ENCODE results near the gene HNRNPF.

The HNRNPF gene

GRCh38 chr10:43351301-43351700 is 57.7 kb downstream of the HNRNPF start:
- no peak for DNase-seq (ENCODE audit: low spot score)
- in situ Hi-C loops (cut with MboI; ENCODE audit: low sequenced_read_pairs, unreplicated experiment), result no loop called here
- no peak for TF ChIP-seq CTCF (IDR thresholded peaks at IDR 0.05; ENCODE audit: borderline replicate concordance, control extremely low read depth, extremely low read depth, insufficient read depth, missing control alignments)

DNA sequence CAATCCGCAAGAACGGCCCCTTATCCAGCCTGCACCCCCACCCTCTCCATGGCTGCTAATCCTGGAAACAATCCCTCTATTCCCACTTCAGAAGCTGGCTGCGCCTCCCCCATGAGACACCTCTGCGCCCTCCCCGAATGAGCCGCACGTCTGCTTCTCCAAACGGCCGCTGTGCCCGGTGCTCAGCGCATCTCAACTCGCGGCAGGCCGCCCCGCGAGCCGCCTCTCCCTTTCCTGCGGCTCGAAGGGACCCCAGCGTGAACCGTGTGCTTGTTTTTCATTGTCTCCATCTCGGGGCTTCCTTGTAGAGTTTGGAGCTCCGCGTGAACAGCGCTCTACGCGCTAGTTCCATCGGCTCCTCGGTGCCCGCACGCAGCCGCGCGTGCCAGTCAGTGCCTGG is 58.3 kb downstream of the HNRNPF start:
- in situ Hi-C loops (cut with MboI; ENCODE audit: low sequenced_read_pairs, unreplicated experiment), result no loop called here
- DNase-seq (ENCODE audit: low spot score), result no peak
- TF ChIP-seq CTCF (IDR thresholded peaks at IDR 0.05; ENCODE audit: borderline replicate concordance, control extremely low read depth, extremely low read depth, insufficient read depth, missing control alignments), result no peak

GRCh38 chr10:43350156-43350555 is 58.8 kb downstream of the HNRNPF start:
- no peak for TF ChIP-seq CTCF (IDR thresholded peaks at IDR 0.05; ENCODE audit: borderline replicate concordance, control extremely low read depth, extremely low read depth, insufficient read depth, missing control alignments)
- in situ Hi-C loops (cut with MboI; ENCODE audit: low sequenced_read_pairs, unreplicated experiment), result no loop called here
- DNase-seq (ENCODE audit: low spot score), result no peak

- in situ Hi-C loops (cut with MboI; ENCODE audit: low sequenced_read_pairs, unreplicated experiment), result no loop called here
- peak; percentile 97 for TF ChIP-seq CTCF (IDR thresholded peaks at IDR 0.05; ENCODE audit: borderline replicate concordance, control extremely low read depth, extremely low read depth, insufficient read depth, missing control alignments)
- DNase-seq (ENCODE audit: low spot score), result peak; percentile 93
Observed at GRCh38 chr10:43348511-43349312, 60.3 kb downstream of the HNRNPF start.

DNA sequence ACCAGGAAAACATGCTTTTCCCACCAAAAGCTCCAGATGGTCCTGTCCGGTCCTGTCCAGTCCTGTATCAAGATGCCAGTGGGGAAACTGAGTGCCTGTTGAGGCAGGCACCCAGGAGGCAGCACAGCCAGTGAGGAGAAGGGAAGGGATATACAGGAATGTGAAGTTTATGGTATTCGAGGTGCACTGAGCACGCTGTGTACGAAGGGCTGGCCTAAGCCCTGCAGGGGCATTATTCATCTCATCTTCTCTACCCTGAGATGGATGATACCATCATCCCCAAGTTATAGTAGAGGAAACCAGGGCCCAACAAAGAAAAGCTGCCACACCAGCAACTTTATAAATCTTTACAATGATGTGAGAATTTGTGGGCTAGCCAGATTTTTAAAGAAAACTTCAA is 61.0 kb downstream of the HNRNPF start:
- in situ Hi-C loops (cut with MboI; ENCODE audit: low sequenced_read_pairs, unreplicated experiment), result no loop called here
- DNase-seq (ENCODE audit: low spot score), result no peak
- no peak for TF ChIP-seq CTCF (IDR thresholded peaks at IDR 0.05; ENCODE audit: borderline replicate concordance, control extremely low read depth, extremely low read depth, insufficient read depth, missing control alignments)

DNA sequence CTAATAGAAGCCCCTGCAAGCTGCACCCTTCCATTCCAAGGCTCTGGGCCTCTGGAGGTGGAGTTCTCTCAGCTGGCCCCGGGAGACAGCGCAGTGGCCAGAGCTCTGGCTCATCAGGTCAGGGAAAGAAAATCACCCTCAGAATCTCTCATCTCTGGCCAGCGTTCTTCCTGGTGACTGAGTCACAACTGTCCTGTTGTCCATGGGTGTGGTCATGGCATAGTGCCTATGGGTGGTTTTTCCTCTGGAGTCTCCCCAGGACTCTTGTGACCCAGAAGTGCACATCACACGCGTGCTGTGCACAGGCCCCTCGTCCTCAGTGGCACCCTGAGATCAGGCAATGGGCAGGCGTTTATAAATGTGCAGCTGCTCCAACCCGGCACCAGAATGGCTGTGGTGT is 64.9 kb downstream of the HNRNPF start:
- in situ Hi-C loops (cut with MboI; ENCODE audit: low sequenced_read_pairs, unreplicated experiment), result no loop called here
- no peak for DNase-seq (ENCODE audit: low spot score)
- TF ChIP-seq CTCF (IDR thresholded peaks at IDR 0.05; ENCODE audit: borderline replicate concordance, control extremely low read depth, extremely low read depth, insufficient read depth, missing control alignments), result no peak

Measured in GM13976 (cell line).